Fibroblast of the aortic adventitia (primary cell): ENCODE results near the gene CTNNBL1. TPM values are rescaled to one million over a fixed set of nuclear protein-coding genes. Genes with fewer than 3 reads are reported as not detected.

Source experiments
- DNase-seq: peaks from one replicate; pipeline ENCODE4 v3.0.0-alpha.2; 2010; ENCODE audit warnings: low read depth
- H3K4me3 ChIP-seq: 2 replicates; pipeline ENCODE4 v1.5.1; 2011; ENCODE audit warnings: low read depth, mild to moderate bottlenecking, control low read depth, low read length, moderate library complexity
- CTCF ChIP-seq: IDR thresholded peaks from 2 replicates; pipeline ENCODE4 v1.5.1; 2011; ENCODE audit warnings: mild to moderate bottlenecking, low read length, control low read depth, inconsistent platforms; ENCODE audit not compliant: insufficient read depth
- total RNA-seq: library from RNA; depleted of rRNA; stranded (reverse); fragments of >200 nt; gene quantifications from 2 replicates; pipeline ENCODE4 v1.2.3, GENCODE V29; 2012; ENCODE audit warnings: low replicate concordance

The CTNNBL1 gene
- total RNA-seq, 1 donor: 23.1 TPM

- DNase-seq: no peak
- no peak for TF ChIP-seq CTCF
- no peak overlapping the region for H3K4me3 ChIP-seq
Observed at GRCh38 chr20:37781626-37782025, 87.8 kb downstream of the CTNNBL1 start.

GRCh38 chr20:37786043-37786442 lies 92.2 kb downstream of the CTNNBL1 start:
- H3K4me3 ChIP-seq: no peak overlapping the region
- TF ChIP-seq CTCF: no peak
- DNase-seq: no peak

- H3K4me3 ChIP-seq: no peak overlapping the region
- no peak for TF ChIP-seq CTCF
- no peak for DNase-seq
Observed at GRCh38 chr20:37789408-37789807, 95.6 kb downstream of the CTNNBL1 start.

- no peak for DNase-seq
- no peak for TF ChIP-seq CTCF
- no peak overlapping the region for H3K4me3 ChIP-seq
Observed at GRCh38 chr20:37790900-37791299, 97.1 kb downstream of the CTNNBL1 start.

- no peak overlapping the region for H3K4me3 ChIP-seq
- TF ChIP-seq CTCF: no peak
- no peak for DNase-seq
Observed at GRCh38 chr20:37796121-37796520, 102.3 kb downstream of the CTNNBL1 start.

- no peak for DNase-seq
- no peak for TF ChIP-seq CTCF
- H3K4me3 ChIP-seq: no peak overlapping the region
Observed at GRCh38 chr20:37796733-37797132, 102.9 kb downstream of the CTNNBL1 start.

GRCh38 chr20:37797669-37798175 lies 103.9 kb downstream of the CTNNBL1 start:
- TF ChIP-seq CTCF: no peak
- no peak for DNase-seq
- no peak overlapping the region for H3K4me3 ChIP-seq
